HG03457 (cell line): ENCODE measurements around the gene FNDC3B.

ENCODE experiments used
- ATAC-seq: cut with Tn5 transposase; IDR thresholded peaks from one replicate; pipeline ENCODE4 v1.9.1; 2021; ENCODE audit warnings: moderate number of reproducible peaks; ENCODE audit not compliant: unreplicated experiment

FNDC3B gene

GRCh38 chr3:172323894-172324610 lies 284.7 kb downstream of the FNDC3B start:
- no peak for ATAC-seq

- no peak for ATAC-seq
Observed at GRCh38 chr3:172324611-172325203, 285.3 kb downstream of the FNDC3B start.

- no peak for ATAC-seq
Observed at GRCh38 chr3:172325461-172325860, 286.1 kb downstream of the FNDC3B start.

- no peak for ATAC-seq
Observed at GRCh38 chr3:172326993-172327392, 287.6 kb downstream of the FNDC3B start.

- no peak for ATAC-seq
Observed at GRCh38 chr3:172328282-172328681, 288.9 kb downstream of the FNDC3B start.

GRCh38 chr3:172329070-172329469 lies 289.7 kb downstream of the FNDC3B start:
- ATAC-seq, result no peak

- ATAC-seq, result no peak
Observed at GRCh38 chr3:172330413-172330812, 291.0 kb downstream of the FNDC3B start.

GRCh38 chr3:172332256-172333041 lies 293.1 kb downstream of the FNDC3B start:
- ATAC-seq, result no peak

GRCh38 chr3:172333042-172333377 lies 293.6 kb downstream of the FNDC3B start:
- no peak for ATAC-seq

GRCh38 chr3:172333692-172334457 lies 294.5 kb downstream of the FNDC3B start:
- ATAC-seq, result no peak

- no peak for ATAC-seq
Observed at GRCh38 chr3:172334671-172335207, 295.4 kb downstream of the FNDC3B start.

- ATAC-seq, result no peak
Observed at GRCh38 chr3:172339892-172340291, 300.5 kb downstream of the FNDC3B start.

- no peak for ATAC-seq
Observed at GRCh38 chr3:172340583-172340982, 301.2 kb downstream of the FNDC3B start.

- ATAC-seq, result no peak
Observed at GRCh38 chr3:172341482-172342059, 302.2 kb downstream of the FNDC3B start.

GRCh38 chr3:172342097-172342659 lies 302.8 kb downstream of the FNDC3B start:
- ATAC-seq, result no peak

GRCh38 chr3:172343117-172343516 lies 303.7 kb downstream of the FNDC3B start:
- no peak for ATAC-seq

- no peak for ATAC-seq
Observed at GRCh38 chr3:172343979-172344378, 304.6 kb downstream of the FNDC3B start.

- ATAC-seq, result no peak
Observed at GRCh38 chr3:172346161-172346560, 306.8 kb downstream of the FNDC3B start.

GRCh38 chr3:172347895-172348679 lies 308.7 kb downstream of the FNDC3B start:
- no peak for ATAC-seq
